Measurements from ENCODE around the gene MYRF.

DNA sequence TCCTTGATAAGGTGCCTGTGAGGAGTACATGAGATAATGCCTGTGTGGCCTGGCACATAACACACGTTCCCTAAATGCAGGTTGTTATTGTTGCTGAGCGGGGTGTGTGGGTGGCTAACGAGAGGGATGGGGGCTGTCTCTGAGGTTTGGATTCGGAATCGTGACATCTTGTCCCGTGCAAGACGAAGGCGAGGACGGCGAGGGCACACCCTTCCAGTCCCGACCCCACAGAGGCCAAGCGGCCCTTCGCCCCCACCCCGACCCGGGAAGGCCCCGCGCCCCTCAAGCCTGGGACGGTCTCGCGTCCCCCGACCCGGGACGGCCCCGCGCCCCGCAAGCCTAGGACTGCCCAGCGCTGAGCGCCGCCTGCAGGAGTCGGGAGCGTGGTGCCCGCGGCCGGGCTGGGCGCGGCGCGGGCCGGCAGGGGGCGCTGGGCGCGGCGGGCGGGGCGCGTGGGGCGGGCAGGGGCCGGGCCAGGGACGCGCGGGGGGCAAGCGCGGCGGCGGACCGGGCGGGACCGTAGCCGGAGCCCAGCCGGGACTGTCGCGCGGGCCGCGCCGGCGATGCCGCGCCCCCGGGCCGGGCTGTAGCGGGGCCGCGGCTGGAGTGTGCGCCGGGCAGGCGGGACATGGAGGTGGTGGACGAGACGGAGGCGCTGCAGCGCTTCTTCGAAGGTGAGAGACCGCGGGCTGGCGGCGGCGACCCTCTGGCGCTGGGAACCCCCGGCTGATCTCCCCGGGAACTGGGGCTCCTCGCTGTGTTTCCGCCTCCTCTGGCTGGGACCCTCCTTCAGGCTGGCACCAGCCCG lies at the start of gene MYRF:
- no peak for TF ChIP-seq EZH2 (IDR thresholded peaks at IDR 0.05)
- TF ChIP-seq POLR2AphosphoS5 (IDR thresholded peaks at IDR 0.05; ENCODE audit: borderline replicate concordance, low read depth, low read length): no peak
- TF ChIP-seq FOXP2 (optimal IDR thresholded peaks at IDR 0.05; ENCODE audit: control extremely low read depth, extremely low read length, insufficient read depth): no peak

Data from SK-N-MC (cell line).